Stimulated activated CD8-positive, alpha-beta memory T cell treated with anti-CD3 and anti-CD28 coated beads, Interleukin-12 subunit alpha, Interleukin-12 subunit beta, amount 100 ng/mL, for 4 hours (primary cell): ENCODE data around the gene FLNC.

ENCODE experiments used
- DNase-seq: peaks from one replicate; pipeline ENCODE4 v3.0.0-alpha.2; 2020; ENCODE audit warnings: low read depth

FLNC gene

GRCh38 chr7:128833148-128833945 lies 3.1 kb downstream of the FLNC start:
- DNase-seq, result no peak

GRCh38 chr7:128833946-128834325 lies 3.7 kb downstream of the FLNC start:
- DNase-seq, result no peak

- DNase-seq, result no peak
Measured at GRCh38 chr7:128835231-128835751, 5.1 kb downstream of the FLNC start.

DNA sequence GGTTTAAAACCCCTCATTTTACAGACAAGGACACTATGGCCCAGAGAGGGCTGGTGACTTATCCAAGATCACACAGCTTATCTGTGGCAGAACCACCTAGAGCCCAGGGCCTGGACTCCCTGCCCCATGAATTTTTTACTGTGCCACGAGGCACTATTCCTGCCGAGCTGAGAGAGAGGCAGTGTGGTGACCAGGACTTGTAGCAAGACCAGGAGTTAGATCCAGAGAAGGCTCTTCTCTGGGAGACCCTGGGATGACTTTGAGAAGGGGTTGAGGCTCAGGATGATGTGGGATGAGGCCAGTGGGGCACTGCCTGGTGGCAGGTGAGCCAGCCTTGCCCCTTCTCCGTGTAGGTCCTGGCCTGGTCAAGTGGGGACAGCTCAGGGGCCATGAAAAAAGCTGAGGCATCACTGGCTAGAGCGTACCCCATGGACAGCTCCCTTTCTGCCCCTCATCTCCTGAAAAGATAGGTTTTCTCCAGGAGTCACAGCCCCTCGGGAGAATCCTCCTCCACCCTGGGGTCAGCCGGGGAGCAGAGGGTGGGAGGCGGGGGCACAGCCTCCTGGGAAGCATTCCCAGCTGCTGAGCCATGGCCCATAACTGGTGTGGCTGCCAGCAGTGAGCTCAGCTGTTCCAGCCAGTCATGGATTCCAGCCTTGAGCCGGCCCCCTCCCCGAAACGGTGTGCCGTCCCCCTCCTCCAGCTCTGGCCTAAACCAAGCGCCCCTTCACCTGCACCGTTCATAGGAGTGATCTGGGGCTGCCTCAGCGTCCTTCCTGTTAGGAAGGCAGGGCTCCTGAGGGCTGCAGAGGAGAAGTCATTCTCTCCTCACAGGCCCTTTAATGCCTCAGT lies 5.8 kb downstream of the FLNC start:
- no peak for DNase-seq

DNA sequence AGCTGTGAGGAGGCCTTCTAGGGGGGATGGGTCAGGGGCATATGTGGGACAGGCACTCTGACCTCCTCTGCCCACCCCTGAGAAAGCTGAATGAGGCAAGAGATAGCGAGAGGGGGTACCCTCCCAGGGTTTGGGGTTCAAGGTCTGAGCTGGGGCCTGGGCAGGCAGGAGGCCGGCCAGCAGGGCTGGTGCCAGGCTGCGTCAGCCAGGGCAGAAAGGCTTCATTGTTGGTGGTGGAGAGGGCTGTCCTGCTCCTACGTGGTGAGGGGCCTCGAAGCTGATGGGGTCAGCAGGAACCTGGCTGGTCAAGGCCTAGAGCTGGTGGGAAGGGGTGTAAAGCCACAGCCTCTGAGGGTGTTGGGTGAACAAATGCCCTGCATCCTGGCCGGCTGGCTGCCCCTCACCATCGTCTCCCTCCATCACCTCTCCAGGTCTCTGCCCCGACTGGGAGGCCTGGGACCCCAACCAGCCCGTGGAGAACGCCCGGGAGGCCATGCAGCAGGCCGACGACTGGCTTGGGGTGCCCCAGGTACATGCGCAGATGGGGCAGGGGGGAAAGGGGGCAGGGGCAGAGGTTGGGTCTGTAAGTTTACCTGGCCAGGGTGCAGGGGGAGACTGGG lies 6.6 kb downstream of the FLNC start:
- no peak for DNase-seq

GRCh38 chr7:128837521-128837921 lies 7.3 kb downstream of the FLNC start:
- no peak for DNase-seq

- no peak for DNase-seq
Measured at GRCh38 chr7:128838109-128838779, 8.0 kb downstream of the FLNC start.

GRCh38 chr7:128838981-128839731 lies 8.9 kb downstream of the FLNC start:
- no peak for DNase-seq

DNA sequence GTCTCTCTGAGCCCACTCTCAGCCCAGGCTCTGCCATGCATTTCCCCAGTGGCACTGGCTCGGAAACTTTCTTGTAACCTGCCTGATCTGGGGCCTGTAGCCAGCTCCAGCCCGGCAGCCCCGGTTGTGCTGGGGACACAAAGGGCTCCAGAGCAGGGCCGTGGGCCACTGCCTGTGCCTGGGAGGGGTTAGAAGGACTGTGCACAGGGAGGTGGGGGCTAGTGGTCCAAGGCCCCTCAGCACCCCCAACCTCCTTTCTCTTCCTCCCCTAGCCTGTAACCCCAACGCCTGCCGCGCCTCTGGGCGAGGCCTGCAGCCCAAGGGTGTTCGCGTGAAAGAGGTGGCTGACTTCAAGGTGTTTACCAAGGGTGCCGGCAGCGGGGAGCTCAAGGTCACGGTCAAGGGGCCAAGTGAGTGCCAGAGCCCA lies 9.6 kb downstream of the FLNC start:
- DNase-seq, result no peak

DNA sequence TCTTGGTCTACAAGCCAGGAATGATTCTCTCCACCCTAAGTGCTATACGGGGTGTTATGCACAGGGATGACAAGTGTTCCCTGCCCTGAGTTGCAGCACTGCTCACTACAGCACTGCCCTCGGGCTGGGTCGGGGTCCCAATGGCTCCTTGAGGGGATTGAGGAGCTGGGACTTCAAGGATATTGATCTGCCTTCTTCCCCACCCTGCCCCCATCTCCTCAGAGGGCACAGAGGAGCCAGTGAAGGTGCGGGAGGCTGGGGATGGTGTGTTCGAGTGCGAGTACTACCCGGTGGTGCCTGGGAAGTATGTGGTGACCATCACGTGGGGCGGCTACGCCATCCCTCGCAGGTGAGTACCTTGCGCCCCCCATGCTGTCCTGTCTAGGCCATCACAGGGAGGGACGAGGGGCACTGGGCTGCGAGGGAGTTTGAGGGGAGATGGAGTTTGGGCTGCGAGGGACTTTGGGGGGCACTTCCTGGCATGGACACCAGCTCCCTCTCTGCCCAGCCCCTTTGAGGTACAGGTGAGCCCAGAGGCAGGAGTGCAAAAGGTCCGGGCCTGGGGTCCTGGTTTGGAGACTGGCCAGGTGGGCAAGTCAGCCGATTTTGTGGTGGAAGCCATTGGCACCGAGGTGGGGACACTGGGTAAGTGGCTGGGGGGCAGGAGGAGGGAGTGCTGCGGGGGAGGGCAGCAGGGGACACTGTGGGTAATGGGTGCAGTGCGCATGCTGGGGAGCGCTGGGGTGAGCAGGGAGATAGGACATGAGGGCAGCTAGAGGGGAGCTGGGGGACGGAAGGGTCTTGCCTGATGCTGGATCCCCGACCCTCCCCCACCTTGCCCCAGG lies 10.3 kb downstream of the FLNC start:
- DNase-seq, result no peak

DNA sequence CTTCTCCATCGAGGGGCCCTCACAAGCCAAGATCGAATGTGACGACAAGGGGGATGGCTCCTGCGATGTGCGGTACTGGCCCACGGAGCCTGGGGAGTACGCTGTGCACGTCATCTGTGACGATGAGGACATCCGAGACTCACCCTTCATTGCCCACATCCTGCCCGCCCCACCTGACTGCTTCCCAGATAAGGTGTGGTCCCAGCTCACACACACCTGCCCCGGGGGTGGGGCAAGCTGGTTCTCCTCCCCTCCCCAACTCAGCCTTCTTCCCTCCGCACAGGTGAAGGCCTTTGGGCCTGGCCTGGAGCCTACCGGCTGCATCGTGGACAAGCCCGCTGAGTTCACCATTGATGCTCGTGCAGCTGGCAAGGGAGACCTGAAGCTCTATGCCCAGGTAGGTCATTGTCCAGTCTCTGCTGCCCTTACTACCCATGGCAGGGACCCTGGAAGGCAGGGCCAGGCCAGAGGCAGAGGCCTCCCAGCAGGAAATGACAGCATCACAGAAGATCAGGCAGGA lies 11.0 kb downstream of the FLNC start:
- no peak for DNase-seq

- peak; percentile 25 for DNase-seq
Measured at GRCh38 chr7:128841921-128842673, 11.9 kb downstream of the FLNC start.

- DNase-seq, result no peak
Measured at GRCh38 chr7:128842674-128843641, 12.8 kb downstream of the FLNC start.

- DNase-seq, result no peak
Measured at GRCh38 chr7:128843938-128844621, 13.9 kb downstream of the FLNC start.

DNA sequence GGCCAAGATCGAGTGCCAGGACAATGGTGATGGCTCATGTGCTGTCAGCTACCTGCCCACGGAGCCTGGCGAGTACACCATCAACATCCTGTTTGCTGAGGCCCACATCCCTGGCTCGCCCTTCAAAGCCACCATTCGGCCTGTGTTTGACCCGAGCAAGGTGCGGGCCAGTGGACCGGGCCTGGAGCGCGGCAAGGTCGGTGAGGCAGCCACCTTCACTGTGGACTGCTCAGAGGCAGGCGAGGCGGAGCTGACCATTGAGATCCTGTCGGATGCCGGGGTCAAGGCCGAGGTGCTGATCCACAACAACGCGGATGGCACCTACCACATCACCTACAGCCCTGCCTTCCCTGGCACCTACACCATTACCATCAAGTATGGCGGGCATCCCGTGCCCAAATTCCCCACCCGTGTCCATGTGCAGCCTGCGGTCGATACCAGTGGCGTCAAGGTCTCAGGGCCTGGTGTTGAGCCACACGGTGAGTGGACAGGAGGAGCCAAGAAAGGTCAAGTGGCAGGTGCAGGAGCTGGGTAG lies 14.6 kb downstream of the FLNC start:
- DNase-seq, result no peak

DNA sequence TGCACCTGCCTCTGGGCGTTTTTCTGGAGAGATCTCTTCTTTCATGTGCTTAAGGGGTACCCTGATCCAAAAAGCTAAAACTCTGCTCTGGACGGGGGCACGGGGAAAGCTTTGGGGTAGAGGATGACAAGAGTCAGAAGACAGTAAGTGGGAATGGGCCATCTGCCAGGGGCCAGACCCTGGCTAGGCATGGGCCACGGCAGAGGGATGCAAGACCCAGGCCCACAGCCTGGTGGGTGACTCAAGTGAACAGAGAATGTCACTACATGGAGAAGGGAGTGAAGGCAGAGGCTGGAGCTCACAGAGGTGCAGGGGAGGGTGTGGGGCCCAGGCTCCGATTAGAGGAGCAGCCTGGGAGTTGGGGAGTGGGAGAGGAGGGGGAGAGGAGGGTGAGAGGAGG lies 15.3 kb downstream of the FLNC start:
- DNase-seq, result no peak

GRCh38 chr7:128845987-128846386 lies 15.8 kb downstream of the FLNC start:
- no peak for DNase-seq
